GM19324 (cell line): ENCODE measurements around the gene CNDP1.
"Not testable (repeated sequence)": the region's sequence is repeated elsewhere in the genome, so short reads cannot be mapped to it uniquely, and the experiment has no call there.

Experiments used
- ATAC-seq: cut with Tn5 transposase; IDR thresholded peaks from one replicate; pipeline ENCODE4 v1.9.1; 2021; ENCODE audit warnings: mild to moderate bottlenecking, moderate library complexity; ENCODE audit not compliant: unreplicated experiment, low FRiP score

The CNDP1 gene

GRCh38 chr18:74541703-74542555 lies 7.6 kb downstream of the CNDP1 start:
- no peak for ATAC-seq

- no peak for ATAC-seq
Observed at GRCh38 chr18:74544898-74545297, 10.6 kb downstream of the CNDP1 start.

DNA sequence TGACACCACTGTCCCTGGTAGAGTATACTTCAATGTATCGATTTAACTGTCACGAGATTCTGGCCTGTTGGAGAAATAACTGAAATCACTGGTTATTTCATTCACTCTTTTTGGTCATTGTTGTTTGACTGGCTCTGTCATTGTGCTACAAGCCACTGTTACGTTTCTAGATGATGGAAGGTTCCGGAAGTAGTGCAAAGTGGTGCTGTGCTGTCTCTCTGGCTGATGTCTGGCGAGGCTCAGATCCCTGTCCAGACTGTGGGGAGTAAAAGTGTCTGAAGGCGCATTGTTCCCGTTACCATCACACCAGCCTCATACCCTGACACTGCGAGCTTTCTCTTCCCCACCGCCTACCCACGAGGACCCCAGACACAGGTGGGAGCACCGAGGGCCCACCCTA lies 11.7 kb downstream of the CNDP1 start:
- no peak for ATAC-seq

GRCh38 chr18:74546751-74547530 lies 12.6 kb downstream of the CNDP1 start:
- no peak for ATAC-seq

DNA sequence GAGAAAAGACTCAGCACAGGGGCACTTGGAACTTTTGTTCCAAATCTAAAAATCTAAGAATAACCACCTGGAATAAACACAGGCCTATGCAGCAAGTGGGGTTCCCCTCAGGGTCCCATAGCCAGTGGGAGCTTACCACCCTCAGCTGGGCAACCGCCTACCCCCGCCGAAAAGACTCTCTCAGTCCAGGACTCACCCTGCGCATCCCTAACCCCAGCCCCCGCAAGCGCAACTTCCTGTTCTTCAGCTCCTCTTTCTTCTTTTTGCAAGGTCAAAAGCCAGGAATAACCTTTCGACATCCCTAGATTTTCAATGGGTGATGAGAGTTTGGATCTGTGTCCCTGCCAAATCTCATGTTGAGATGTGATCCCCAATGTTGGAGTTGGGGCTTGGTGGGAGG lies 13.6 kb downstream of the CNDP1 start:
- ATAC-seq: no peak

DNA sequence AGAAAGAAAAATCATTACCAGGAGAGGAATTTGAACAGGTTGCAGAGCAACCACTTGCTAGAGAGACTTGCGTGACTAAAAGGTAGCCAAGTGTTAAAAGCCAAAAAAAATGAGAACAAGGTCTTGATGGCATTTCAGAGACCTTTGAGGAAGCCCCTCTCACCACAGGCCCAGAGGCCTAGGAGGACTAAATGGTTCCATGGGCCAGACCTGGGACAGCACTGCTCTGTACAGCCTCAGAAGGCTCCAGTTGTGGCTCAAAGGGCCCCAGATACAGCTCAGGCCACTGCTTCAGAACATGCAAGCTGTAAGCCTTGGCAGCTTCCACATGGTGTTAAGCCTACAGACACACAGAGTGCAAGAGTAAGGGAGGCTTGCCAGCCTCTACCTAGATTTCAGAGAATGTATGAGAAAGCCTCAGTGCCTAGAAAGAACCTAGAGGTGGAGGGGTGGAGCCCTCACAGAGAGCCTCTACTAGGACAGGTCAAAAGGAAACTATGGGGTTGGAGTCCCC lies 15.3 kb downstream of the CNDP1 start:
- no peak for ATAC-seq

- ATAC-seq: no peak
Observed at GRCh38 chr18:74550886-74551285, 16.6 kb downstream of the CNDP1 start.

- ATAC-seq: no peak
Observed at GRCh38 chr18:74551452-74551851, 17.2 kb downstream of the CNDP1 start.

DNA sequence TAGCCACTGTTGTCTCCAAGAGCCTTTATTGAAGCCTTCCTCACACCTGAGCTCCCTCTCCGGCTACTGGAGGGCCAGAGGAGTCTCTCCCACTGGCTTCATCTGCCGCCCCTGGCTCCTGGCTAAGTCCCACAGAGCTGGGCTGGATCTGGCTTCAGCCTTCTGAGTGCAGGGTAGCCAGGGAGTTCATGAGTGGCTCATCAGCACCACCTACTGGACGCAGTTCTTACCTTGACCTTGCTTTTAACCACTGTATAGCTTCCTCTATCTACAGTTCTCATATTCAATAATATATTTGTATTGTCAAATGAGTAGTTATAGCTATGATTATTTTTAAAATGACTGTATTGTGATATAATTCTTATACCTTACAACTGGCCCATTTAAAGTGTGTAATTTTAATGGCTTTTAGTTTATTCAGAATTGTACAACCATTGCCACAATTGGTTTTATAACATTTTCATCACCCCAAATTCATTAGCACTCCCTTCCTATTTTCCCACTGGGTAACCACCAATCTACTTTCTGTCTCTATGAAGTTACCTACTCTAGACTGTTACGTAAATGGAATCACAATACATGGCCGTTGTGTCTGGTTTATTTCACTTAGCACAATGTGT lies 17.7 kb downstream of the CNDP1 start:
- ATAC-seq: peak; percentile 97

DNA sequence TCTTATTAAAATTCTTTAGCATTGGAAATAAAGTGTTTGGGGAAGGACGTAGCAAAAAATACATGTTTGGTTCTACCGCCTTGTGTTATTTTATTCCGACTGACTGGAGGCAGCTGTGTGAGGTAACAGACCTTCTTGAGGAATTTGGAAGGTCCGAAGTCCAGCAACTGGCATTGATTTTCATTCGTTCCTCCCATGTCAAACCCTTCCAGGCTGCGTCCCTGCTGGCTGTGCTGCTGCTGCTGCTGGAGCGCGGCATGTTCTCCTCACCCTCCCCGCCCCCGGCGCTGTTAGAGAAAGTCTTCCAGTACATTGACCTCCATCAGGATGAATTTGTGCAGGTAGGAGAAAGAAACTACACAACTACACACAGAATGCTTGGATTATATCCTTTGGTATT lies 21.8 kb downstream of the CNDP1 start:
- no peak for ATAC-seq

DNA sequence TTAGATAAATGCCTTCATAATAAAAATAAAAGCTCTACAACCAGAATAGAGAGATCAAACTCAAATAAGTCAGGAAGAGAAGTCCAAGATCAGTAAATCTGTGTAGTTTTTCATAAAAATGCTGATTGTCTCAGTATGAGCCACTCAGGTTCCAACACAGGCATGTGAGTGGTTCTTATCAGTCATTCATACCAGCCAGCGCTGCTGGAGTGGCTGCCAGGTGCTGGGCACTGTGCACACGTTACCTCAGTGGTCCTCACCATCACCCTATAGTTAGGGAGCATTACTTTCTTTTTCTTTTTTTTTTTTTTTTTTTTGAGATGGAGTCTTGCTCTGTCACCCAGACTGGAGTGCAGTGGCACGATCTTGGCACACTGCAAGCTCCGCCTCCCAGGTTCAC lies 23.8 kb downstream of the CNDP1 start:
- ATAC-seq: no peak

DNA sequence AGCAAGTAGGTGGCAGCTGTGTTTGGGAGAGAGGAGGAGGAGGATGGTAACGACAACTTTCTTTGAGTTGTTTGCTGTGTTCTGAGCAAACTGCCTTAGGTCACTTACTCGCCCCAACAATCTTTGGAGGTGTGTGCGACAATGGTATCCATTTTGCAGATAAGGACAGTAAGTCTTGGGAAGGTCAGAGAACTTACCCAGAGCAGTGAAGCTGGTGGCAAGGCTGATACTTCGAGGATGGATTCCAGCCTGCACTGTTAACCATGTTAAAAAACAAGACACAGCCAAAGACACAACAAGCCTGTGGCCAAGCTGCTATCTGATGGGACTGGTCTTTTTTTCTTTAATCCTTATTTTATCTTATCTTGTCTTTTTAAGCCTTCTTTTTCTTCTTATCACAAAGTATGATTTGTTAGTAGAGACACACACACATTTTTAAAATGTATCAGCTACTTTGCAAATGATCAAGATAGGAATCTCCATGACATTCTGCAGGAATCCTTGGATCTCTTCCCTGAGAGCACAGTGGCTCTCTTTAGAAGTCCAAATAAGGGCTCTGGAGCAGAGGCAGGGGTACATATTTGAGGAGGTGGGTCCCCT lies 27.9 kb downstream of the CNDP1 start:
- no peak for ATAC-seq

GRCh38 chr18:74562775-74563174 lies 28.5 kb downstream of the CNDP1 start:
- no peak for ATAC-seq

DNA sequence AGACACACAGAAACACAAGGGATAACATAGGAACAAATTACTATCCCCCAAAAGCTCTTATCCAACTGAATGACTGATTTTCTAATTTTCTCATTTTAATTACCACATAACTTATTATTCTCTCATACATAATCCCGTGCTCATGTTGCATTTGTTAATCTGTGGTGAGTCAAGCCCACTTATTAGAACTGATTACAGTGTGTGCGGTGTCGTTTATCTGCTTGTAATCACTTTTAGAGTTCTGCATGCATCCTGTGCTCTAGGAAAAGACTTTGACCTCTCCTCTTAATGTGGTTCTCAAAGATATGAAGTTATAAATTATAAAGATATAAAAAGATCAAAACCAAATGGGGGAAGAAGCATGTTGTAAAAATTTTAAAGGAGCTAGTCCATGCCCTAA lies 29.7 kb downstream of the CNDP1 start:
- no peak for ATAC-seq

DNA sequence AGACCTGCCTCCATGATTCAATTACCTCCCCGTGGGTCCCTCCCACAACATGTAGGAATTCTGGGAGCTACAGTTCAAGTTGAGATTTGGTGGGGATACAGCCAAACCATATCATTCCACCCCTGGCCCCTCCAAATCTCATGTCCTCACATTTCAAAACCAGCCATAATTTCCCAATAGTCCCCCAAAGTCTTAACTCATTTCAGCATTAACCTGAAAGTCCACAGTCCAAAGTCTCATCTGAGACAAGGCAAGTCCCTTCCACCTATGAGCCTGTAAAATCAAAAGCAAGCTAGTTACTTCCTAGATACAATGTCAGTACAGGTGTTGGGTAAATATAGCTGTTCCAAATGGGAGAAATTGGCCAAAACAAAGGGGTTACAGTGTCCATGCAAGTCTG lies 30.9 kb downstream of the CNDP1 start:
- ATAC-seq: not testable (repeated sequence)

- not testable (repeated sequence) for ATAC-seq
Observed at GRCh38 chr18:74565993-74566392, 31.7 kb downstream of the CNDP1 start.

DNA sequence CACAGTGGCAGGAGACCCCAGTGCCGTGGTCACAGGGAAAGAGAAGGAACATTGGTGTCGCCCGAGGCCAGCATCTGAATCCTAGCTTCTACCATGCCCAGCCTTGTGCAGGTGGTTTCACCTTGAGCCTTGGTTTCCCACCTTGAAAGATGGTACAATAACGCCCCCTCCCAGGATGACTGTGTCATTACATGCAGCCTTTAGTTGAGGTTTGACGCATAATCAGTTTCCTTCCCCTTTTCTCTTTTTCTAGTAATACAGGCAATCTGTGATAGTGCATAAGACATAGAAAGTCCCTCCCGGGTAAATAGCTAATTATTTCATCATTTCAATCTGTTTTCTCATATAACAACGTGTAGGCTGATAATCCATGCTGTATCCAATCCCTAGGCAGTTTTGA lies 33.5 kb downstream of the CNDP1 start:
- no peak for ATAC-seq

DNA sequence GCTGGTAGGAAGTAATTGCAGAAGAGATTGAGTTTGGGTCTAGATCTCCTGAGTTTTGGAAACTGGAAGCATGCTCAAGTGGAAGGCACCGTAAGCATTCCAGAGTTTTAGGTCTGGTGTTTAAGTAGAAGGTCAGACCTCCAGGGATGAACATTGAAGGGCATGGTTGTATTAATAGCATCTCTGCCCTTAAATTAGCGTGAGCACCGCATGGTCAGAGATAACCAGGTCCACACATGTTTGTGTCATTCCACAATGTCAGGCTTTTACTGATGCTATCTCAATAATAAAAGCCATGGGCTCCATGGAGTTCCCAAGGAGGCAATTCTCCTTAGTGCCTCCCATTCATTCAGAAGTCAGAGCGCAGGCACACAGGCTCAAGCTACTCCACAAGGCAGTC lies 35.1 kb downstream of the CNDP1 start:
- no peak for ATAC-seq

- no peak for ATAC-seq
Observed at GRCh38 chr18:74570266-74570665, 36.0 kb downstream of the CNDP1 start.

- ATAC-seq: no peak
Observed at GRCh38 chr18:74571895-74572680, 37.8 kb downstream of the CNDP1 start.
